ENCODE data around the gene WDR6.

WDR6 gene

DNA sequence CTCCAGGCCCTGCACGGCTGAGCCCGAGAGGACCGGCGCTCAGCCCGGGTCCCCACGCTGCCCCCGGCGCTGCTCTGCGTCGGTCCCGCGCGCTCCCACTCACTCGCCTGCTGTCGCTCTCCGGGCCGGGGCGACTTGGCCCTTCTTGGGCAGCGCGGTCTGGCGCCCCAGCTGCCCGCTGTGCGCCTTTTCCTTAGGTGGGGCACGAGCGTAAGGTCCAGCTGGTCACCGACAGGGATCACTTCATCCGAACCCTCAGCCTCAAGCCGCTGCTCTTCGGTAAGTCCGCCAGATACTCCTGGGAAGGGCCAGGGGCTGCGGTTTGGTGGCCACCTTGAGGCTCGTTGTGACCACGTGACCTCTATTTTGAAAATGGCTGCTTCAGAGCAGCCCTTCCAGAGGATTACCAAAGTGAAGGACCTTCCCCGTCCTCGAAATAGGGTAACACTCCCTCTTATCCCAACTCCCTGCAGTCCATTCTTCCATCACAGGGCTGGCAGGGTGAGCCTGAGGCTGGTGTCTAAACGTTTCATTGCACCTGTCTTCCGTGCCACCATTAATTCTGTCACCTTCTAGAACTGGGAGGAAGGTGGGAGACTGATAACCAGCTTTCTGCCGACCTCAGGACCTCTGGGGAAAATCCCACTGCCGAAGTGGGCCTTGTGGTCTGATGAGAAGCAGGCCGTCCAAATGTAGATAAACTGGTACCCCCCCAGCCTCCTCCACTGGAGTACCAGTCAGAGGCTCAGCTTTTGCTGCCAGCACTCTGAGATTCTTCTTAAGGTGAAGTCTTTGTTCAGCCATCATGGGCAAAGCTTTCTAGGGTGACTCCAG is 16.3 kb upstream of the WDR6 start:
- DNase-seq (ENCODE audit: low read depth): no peak
- H3K4me3 ChIP-seq (ENCODE audit: low read depth, low read length): no peak overlapping the region
- TF ChIP-seq POLR2A (IDR thresholded peaks at IDR 0.05; ENCODE audit: extremely low read depth, insufficient read length) (no peak), MYC (IDR thresholded peaks at IDR 0.05; ENCODE audit: low read depth, low read length) (no peak)
- TF ChIP-seq, protein P1, sequence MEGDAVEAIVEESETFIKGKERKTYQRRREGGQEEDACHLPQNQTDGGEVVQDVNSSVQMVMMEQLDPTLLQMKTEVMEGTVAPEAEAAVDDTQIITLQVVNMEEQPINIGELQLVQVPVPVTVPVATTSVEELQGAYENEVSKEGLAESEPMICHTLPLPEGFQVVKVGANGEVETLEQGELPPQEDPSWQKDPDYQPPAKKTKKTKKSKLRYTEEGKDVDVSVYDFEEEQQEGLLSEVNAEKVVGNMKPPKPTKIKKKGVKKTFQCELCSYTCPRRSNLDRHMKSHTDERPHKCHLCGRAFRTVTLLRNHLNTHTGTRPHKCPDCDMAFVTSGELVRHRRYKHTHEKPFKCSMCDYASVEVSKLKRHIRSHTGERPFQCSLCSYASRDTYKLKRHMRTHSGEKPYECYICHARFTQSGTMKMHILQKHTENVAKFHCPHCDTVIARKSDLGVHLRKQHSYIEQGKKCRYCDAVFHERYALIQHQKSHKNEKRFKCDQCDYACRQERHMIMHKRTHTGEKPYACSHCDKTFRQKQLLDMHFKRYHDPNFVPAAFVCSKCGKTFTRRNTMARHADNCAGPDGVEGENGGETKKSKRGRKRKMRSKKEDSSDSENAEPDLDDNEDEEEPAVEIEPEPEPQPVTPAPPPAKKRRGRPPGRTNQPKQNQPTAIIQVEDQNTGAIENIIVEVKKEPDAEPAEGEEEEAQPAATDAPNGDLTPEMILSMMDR (IDR thresholded peaks at IDR 0.05; ENCODE audit: low read depth, low read length): no peak
- TF ChIP-seq, protein P2, sequence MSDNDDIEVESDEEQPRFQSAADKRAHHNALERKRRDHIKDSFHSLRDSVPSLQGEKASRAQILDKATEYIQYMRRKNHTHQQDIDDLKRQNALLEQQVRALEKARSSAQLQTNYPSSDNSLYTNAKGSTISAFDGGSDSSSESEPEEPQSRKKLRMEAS (IDR thresholded peaks at IDR 0.05; ENCODE audit: low read depth, low read length): no peak

DNA sequence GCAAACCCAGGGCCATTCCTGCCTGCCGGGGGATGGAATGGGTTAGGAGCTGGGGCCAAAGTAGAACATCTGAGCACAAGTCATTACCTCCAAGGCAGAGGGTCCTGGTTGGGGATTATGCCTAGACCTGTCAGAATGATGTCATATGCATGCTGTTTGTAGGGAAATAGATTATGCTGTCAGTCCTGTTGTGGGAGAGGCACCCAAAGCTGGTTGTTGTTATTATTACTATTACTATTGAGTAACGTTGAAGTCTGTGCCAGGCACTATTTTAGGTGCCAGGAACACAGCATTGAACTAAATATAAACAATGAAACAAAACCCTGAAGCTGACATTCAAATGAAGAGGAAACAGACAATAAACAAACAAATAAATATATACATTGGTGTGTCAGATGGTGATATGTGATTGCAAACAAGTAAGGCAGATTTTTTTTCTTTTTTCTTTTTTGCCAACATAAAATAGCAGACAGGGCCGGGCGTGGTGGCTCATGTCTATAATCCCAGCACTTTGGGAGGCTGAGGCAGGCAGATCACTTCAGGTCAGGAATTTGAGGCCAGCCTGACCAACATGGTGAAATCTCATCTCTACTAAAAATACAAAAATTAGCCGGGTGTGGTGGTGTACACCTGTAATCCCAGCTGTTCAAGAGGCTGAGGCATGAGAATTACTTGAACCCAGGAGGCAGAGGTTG is 15.2 kb upstream of the WDR6 start:
- no peak overlapping the region for H3K4me3 ChIP-seq (ENCODE audit: low read depth, low read length)
- no peak for DNase-seq (ENCODE audit: low read depth)
- TF ChIP-seq MYC (IDR thresholded peaks at IDR 0.05; ENCODE audit: low read depth, low read length): no peak
- no peak for TF ChIP-seq POLR2A (IDR thresholded peaks at IDR 0.05; ENCODE audit: extremely low read depth, insufficient read length)
- TF ChIP-seq, protein P2 (IDR thresholded peaks at IDR 0.05; ENCODE audit: low read depth, low read length): no peak
- TF ChIP-seq, protein P1 (IDR thresholded peaks at IDR 0.05; ENCODE audit: low read depth, low read length): no peak

DNA sequence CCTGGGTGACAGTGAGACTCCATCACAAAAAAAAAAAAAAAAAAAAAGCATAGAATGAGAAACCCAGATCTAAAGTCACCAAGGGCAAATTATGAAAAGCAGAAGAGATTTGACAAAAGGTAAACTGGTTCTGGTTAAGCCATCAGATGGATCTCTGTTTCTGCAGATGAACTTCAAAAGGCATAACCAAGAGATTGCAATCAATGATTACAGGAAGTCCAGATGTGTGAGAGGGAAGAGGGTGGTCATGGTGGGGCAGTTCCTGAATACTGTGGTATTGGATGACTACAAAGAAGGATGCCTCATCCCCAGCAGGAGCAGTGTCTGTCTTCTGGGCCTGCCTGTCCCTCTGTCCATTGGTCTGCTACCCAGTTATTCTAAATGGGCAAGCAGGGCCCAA is 13.4 kb upstream of the WDR6 start:
- DNase-seq (ENCODE audit: low read depth): peak; percentile 33
- no peak overlapping the region for H3K4me3 ChIP-seq (ENCODE audit: low read depth, low read length)
- TF ChIP-seq, protein P2 (IDR thresholded peaks at IDR 0.05; ENCODE audit: low read depth, low read length): no peak
- TF ChIP-seq, protein P1 (IDR thresholded peaks at IDR 0.05; ENCODE audit: low read depth, low read length): no peak
- no peak for TF ChIP-seq POLR2A (IDR thresholded peaks at IDR 0.05; ENCODE audit: extremely low read depth, insufficient read length)
- TF ChIP-seq MYC (IDR thresholded peaks at IDR 0.05; ENCODE audit: low read depth, low read length): no peak

DNA sequence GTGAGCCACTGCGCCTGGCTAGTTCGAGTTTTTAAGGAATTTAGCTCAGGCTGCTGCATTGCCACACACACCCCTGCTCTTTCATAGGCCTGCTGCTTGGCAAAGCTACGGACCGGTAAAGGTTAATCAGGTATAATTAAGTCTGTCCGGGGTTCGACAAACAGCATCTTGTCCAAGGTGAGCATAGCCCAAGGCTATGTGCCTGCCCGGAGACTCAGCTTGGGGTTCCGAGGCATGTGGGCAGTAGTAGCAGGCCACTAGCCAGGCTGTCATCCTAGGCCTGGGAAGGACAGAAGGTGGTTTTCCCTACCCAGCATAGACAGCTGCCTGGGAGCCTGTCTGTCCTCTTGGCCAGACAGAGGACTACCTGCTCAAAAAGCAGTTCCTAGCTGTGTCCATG is 10.6 kb upstream of the WDR6 start:
- H3K4me3 ChIP-seq (ENCODE audit: low read depth, low read length): no peak overlapping the region
- no peak for DNase-seq (ENCODE audit: low read depth)
- TF ChIP-seq MYC (IDR thresholded peaks at IDR 0.05; ENCODE audit: low read depth, low read length): no peak
- TF ChIP-seq, protein P2 (IDR thresholded peaks at IDR 0.05; ENCODE audit: low read depth, low read length): no peak

DNA sequence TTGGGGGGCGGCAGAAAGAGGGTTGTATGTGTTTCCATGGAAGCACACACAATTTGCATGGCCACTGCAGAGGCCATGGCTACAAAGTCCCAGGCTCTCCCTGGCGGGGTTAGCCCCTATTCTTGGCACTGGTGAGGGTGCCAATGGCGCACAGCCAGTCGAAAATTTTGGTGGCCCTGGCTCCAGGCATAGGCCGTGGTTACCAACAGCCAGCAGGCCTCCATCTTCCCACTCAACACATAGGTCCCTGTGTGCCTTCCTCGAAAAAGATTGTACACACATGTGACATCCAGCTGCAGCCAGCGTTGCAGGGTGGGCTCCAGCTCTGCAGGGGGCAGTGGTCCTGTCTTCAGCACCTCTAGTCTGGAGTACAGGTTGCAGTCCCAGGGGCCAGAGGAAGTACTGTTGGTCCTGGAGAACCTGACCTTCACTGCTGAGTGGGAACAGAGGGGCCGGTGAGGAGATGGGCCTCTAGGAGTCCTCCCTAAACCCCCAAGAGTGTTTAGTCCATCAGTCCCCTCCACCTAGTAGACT is 10.0 kb upstream of the WDR6 start:
- TF ChIP-seq POLR2A (IDR thresholded peaks at IDR 0.05; ENCODE audit: extremely low read depth, insufficient read length): no peak
- TF ChIP-seq, protein P1 (IDR thresholded peaks at IDR 0.05; ENCODE audit: low read depth, low read length): no peak
- no peak for TF ChIP-seq MYC (IDR thresholded peaks at IDR 0.05; ENCODE audit: low read depth, low read length)
- TF ChIP-seq, protein P2 (IDR thresholded peaks at IDR 0.05; ENCODE audit: low read depth, low read length): no peak
- DNase-seq (ENCODE audit: low read depth): no peak

More for the DNA sequence above, 10.0 kb upstream of the WDR6 start:
- no peak overlapping the region for H3K4me3 ChIP-seq (ENCODE audit: low read depth, low read length)

Data from NB4 (cell line).